Fibroblast of skin of right biceps (primary cell): ENCODE measurements around the gene KDM1A.

Experiments used
- DNase-seq: peaks from one replicate; pipeline ENCODE4 v3.0.0-alpha.2; 2013

Gene KDM1A

DNA sequence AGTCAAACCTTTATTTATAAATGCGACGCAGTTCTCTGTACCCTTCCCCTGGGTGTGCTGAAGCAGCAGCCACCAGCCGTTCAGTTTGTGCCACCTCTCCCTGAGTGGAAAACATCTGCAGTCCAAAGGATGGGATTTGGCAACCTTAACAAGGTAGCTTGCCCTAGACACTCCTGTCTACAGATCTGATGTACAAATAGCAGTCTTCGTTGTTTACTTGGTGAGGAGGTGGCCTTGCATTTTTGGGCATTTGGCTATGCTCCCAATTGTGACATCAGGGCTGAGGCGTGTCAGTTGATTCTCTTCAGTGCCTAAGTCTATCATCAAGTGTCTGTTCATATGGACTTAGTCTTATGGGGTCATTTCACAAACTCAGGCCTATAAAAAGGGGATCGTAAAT is 59.8 kb downstream of the KDM1A start:
- DNase-seq, result no peak

DNA sequence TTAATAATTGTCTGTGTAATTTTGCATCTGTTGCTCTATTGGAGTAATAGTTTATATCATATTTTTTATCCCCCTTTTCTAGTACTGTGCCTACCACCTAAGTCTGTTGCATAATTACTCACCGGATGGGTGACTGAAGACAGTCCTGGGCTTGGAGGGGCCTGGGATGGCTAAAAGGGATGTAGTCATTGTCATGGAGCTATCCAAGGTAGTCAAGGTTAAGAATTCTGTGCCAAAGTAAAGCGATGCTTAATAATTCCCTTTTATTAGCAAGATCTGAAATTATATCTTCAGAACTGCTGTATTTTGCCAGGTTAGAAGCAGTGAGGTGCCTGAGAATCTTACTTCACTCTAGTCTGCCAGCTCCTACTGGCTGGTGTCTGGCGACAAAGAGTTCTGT is 61.6 kb downstream of the KDM1A start:
- DNase-seq, result no peak

DNA sequence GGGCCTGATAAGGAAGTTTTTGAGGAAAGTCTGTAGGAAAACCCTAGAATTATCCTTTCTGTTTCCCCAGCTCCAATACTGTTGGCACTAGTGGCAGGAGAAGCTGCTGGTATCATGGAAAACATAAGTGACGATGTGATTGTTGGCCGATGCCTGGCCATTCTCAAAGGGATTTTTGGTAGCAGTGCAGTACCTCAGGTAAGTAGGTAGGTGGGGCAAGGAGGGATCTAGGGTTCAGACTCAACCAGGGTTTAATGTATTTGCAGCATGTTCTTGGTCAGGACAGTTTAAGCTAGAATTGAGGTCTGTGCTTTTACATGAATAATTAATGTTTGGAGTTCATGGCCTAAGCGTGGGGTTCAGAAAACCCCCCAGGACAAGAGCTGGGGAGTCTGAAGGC is 62.1 kb downstream of the KDM1A start:
- DNase-seq, result no peak

DNA sequence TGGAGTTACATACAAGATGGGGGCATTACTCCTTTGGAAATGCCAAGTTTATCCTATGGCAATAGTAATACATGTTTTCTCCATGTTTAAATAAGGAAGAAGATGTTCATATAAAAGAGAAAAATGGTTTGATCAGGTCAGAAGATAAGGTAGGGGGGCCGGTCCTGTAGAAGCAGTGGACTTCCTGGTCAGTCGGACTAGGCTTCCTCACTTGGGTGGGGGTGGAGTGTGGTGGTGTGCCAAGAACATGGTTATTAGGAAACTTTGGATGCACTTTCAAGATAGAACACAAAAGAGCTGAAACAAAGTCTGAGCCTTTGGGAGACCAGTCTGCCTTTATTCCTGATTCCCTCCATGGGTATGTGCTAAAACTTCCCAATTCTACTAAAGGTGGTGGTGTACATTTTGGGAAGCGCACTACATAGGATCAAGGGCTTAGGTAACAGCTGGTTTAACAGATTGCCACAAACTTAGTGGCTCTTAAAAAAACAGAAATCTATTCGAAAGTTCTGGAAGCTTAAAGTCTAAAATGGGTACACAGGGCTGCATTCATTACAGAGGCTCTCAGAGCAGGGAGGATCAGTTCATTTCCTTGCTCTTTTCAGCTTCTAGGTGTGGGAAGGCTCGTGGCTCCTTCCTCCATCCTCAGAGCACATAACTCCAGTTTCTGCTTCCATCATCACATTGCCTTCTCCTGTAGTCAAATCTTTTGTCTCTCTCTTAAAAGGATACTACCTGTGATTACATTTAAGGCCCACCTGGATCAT is 64.6 kb downstream of the KDM1A start:
- no peak for DNase-seq

DNA sequence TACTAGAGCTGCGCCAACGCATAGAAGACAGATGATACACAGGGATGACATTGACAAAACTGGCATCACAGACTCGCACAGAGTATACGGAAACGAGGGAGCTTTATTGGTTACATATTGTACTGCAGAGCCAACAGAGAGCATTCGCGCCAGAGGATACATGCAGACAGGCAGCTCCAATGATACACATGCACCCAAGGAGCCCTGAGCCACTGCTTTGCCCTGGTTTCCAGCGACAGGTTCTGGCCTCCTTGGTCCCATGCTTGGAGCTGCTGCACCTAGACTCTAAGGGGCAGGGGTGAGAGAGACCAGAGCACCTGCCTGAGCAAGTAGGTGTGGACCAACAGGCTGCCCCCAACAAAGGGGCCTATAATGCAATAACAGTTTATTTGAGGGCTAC is 65.6 kb downstream of the KDM1A start:
- DNase-seq, result no peak

DNA sequence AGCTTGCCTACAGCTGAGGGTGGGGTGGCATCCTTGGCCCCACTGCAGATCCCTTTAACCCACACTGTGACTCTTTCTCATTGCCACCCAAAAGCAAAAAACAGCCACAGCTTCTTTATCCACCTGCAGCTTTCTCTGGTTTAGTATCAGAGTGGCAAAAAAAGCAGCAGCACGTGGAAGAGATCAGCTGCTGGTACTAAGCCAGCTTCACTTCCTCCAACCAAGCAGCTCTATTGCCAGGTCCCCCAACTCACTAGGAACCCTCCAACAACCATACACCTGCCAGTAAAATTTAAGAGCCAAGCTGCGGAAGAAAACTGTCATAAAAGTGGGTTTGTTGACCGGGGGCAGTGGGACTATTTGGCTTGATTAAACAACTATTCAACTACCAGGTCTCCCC is 66.4 kb downstream of the KDM1A start:
- no peak for DNase-seq

DNA sequence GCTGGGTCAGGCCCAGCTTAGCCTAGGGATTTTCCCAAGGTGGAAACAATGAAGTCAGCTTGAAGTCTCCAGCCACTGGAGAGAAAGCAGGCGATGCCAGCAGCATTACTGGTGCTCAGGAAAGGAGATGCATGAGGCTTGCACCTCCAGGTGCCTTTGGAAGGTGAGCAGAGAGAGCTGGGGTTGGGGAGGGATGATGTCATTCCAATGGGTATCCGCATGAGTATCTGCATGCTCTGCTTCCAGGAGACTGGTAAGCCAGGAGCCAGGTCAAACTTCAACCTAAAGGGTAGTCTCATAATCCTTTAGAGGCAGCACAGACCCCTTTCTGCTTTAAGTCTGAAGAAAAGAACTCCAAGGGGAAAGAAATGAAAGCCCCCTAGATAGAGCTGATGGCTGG is 68.8 kb downstream of the KDM1A start:
- DNase-seq, result no peak

DNA sequence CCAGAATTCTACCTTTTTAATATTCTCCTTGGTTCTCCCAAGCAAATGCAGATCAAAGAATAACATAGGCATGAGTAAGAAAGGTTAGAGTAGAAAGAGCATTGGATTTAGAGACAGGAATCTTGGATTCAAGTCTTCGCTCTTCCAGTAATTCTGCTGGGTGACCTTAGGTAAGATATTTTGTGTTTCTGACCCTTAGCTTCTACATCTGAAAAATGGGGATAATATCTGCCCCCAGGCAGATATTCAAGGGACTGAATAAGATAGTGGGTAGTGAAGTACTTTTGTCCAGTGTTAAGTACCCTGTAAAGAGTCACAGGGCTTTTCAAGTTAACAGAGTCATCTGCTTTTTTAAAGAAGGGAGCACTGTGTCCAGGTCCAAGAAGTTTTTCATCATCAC is 70.8 kb downstream of the KDM1A start:
- DNase-seq, result no peak

DNA sequence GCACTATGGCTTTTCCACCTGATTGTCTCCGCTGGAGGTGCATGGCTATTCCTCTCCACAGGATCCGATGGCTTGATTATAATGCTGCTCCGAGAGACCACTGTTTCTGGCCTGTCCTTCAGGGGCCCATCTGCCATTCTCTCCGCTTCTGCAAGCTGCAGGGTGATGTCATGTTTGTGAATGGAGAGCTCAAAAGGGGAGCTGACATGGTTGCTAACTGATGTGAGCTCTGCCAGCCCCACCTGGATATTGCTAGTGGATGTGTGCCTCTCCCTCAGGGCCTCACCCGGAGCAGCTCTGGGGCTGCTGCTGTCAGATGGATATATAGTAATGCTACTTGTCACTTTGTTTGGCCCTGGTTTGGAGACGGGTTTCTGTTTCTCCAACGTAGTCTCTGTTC is 72.3 kb downstream of the KDM1A start:
- DNase-seq, result no peak

DNA sequence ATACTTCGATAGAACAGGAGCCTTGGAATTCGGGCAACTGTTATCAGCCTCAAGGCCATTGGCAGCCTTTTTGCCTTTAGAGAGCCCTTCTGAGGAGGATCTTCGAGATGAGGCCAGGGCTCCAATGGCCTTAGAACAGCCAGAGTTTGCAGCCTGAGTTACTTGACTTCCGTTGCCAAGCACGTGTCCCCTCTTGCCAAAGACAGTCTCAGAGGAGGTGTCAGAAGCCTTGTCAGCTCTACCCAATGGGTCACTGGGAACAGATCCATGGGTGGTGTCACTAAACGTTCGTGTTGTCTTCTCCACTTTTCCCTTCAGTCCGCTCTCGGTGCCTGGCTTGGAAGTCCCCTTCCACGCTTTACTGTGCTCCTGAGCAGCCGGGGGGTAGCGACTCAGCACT is 73.2 kb downstream of the KDM1A start:
- DNase-seq, result no peak

DNA sequence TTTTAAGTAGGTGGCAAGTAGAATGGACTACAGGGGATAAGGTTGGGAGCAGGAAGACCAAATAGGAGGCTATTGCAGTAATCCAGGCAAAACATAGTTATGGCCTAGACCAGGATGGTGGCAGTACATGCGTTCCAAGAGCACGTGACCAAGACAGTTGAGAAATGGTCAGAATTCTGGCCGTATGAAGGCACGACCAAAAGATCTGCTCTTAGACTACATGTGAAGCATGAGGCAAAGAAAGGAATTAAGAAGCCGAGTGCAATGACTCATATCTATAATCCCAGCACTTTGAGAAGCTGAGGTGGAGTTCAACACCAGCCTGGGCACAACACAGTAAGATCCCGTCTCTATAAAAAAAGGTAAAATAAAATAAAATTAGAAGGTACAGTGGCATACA is 78.0 kb downstream of the KDM1A start:
- DNase-seq, result no peak

DNA sequence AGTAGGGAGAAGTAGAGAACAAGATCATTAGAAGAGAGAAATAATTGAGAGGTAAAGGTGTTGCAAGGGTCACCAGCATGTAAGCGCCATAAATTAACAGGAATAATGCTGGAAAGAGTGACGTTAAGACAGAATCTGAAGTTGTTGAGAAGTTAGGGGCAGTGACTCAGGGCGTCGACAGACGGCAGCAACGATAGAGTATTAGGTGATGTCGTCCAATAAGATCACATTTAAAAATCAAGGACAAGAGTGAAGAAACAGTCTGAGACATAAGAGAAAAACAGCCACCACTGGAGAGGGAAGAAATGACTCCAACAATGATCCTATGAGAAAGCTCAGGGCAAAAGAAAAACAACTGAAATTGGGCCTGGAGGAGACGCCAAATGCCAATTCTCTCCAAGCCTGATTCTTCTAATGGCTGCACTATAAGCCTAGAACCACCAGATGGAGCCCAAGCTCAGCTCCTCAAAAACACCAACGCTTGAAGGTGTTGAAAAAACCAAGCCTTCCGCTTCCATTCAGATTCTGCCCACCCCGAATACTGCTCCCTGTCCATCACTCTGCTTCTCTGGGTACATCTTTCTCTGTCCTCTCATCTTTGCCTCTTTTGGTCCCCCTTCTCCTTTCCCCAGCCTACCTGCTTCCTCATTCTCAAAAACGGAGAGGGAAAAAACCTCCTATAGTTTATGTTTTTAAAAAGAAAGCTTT is 79.3 kb downstream of the KDM1A start:
- peak; percentile 71 for DNase-seq

DNA sequence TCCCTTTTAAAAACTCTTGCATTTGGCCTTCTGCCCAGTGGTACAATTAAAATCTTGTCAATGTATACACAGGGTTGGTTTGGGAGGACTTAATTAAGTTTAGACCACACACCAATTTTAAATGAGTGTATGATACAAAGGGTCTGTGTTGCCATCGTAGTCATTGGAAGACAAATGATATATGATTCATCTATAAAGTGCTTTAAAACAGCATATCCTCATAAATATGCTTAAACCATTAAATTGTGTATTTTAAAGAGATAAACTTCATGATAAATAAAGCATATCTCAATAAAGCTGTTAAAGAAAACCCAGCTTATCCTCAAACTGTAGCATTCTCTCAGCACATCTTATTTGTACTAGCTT is 79.9 kb downstream of the KDM1A start:
- no peak for DNase-seq

DNA sequence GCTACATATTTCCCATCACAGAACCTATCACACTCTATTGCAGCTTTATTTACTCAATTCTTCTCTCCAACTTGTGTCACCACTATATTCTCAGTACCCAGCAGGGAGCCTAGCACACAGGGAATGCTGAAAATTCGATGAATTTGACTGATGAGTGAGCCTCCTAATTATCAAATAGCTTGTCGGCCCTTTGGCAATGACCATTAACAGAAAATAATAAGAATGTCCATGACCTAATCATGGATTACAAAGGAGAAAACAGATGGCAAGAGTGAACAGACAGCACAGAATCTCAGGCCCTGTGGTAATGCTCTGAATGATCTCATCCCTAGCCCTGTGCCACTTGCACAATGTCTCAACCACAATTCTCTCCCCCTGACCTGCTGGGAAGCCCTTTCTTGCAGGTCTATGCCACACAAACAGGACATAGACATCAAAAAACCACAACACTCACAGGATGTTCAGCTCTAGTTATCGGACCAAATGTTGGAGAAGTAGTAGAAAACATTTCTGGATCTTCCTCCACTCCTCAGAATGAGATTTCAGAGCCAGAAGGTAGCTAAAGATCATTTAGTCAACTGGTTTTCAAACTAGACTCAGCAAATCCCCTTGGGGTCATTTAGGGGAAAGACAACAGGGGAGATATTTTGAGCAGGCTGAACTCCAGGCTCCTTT is 80.9 kb downstream of the KDM1A start:
- peak; percentile 85 for DNase-seq

DNA sequence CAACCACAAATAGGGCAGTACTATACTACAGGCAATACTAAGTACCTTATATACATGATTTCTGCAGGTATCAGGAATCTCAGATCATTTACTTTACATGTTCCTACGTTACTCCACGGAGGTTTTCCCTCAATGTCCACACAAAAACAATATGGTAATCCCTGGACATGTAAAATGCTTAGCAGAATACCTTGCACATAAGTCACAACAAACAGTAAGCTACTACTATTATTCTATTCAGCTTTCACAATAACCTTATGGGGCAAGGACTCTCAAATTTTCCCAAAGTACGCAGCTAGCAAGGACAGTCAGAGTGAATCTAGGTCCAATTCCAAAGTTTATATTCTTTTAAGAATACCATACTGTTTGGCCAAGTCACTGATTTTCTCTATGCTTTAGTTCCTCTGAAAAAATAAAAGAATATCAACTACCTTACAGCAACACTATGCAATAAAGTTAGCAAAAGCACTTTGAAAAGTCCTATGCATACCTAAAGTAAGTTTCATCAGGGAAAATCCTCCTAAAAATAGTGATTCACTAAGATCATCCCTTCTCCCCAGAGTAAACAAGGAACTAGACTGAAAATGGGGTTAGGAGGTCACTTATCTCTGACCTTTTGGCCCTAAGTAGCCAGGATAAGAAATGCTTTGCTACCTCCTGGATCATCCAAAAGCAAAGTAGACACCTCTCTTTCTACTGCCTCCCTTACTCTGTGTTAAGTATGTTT is 82.0 kb downstream of the KDM1A start:
- peak; percentile 59 for DNase-seq

DNA sequence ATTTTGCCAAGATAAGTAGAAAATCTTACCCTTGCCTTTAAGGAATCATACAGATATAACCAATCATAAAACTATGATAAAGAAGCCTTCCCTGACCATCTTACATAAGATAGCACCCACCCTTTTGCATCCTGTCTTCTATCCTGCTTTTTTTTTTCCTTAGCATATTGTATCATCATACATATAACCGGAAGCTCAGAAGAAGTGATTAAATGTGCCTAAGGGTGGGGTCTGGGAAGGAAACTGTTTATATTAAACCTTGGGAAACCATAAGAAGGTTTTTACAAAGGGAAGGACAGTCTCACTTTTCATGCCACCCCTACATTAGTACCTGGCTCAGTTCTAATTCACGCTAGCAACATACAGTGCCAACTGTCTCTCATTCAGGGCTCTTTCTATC is 82.6 kb downstream of the KDM1A start:
- DNase-seq, result no peak

DNA sequence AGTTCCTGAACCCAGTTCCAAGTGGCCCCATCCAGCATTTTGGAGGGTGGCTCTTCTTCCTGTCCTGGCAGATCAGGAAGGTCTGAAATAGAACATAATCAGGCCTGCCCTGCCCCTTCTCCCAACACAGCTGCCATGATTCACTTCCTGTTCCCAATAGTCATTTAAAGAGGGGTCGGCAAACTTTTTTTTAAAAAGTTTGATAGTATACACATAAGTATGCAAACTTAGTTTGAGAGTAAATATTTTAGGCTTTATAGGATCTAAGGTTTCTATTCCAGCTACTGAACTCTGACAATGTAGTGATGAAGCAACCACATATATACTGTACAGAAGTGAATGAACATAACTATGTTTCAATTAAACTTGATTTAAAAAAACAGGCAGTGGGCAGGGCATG is 83.0 kb downstream of the KDM1A start:
- DNase-seq, result peak; percentile 73

DNA sequence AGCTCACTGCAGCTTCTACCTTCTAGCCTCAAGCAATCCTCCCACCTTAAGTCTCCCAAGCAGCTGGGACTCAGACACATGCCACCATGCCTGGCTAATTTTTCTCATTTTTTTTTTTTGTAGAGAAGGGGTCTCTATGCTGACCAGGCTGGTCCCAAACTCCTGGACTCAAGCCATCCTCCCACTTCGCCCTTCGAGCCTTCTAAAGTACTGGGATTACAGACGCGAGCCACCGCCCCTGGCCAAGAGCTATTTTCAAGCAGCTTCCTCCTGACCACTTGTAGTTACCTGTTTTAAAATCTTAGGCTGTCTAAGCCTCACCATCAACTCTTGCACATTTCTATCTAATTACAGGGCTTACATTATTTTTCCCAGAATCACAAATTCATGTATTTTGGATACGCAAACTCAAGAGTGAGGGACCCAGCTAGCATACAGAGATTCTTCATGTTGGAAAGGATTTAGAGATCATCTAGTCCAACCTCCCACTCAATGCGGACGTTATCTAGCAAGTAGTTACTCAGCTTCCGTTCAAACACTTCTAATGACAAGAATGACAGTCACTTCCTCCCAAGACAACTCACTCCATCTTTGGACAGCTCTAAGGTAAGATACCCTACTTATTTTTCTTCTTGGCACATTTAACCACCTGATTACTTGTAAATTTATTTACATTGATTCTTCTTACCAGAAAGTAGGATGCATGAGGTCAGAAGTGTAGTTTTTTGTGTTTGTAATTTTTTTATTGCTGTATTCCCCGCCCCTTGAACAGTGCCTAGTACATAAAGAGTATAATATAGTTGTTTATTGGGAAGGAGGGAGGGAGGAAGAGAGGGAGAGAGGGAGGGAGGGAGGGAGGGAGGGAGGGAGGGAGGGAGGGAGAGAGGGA is 84.0 kb downstream of the KDM1A start:
- peak; percentile 45 for DNase-seq

DNA sequence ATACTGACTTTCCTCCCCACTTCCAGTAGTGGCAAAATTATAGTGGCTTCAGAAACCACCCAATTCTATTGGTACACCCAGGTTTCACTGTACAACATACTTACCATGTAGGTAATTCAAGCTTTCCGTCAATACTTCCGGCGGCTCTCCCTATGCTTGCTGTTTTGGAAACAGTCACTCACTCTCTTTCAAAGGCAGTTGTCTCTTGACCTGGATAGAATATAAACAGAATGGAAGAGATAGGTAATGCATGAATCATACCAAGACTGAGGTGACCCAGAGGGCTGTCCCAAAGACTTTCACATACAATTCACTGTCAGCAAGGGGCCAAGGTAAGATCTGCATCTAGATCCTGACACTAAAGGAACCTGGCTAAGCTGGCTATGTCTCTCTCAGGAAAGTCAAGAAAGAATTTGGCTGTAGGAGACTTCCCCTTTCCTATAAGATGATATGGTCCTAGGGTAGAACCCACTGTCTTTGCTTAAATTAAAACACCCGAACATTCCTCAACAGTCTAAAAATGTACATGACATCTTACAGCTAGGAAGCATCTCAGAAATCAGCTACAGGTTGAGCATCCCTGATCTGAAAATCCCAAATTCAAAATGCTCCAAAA is 89.8 kb downstream of the KDM1A start:
- no peak for DNase-seq

DNA sequence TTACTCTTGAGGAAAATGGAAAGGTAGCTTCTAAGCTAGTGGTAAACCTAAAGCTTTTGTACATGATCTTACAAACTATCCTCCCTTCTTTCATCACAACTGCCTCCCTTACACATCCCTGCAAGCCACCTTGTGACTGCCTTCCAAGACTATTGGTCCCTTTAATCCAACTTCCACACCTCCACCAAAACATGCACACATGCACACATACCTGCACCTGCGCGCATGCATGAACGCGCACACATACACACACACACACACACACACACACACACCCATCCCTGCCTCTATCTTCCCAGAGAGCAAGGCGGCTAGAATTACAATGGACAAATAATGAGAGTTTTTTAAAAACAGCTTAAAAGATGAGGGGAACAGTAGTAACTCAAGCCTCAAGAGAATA is 91.1 kb downstream of the KDM1A start:
- no peak for DNase-seq

DNA sequence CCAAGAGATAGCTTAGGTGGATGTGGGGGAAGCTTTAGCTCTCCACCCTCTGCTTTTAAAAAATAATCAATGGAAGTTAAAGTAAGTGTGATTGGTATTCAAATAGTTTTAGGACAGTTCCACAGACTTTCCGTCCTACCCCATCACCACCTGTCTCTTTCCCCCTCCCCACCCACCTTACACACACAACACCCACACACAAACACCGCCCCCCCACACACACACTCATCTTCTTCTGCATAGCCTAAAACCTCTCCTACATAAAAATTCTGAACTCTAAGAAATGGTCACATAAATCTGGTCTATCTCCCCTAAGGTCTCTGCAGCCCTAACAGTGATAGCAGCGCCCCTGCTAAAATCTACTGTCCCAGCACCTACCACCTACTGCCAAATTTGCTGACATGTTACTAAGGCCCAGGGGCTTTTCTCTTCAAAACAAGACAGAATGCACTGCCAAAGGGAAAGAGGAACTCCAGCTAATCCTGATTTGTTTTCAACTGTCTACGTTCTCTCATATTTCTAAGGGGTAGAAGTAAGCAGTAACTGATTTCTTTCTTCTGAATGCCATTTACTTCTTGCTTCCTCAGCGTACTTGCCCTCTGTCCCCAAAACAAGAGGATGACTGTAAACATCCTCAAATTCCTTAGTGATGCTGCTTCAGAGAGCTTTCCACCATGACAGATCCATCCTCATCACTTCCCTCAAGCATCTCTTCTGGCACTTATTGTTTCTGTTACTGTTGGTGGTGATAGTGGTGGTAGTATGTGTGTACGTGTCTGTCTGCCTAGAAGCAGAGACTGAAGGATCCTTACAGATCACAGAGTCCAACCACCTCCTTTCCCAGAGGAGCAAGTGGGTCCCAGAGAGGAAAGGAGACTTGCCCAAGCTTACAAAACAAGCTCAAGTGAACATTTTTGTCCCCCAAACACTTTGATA is 92.6 kb downstream of the KDM1A start:
- no peak for DNase-seq
